ENCODE measurements around the gene ADAM12. TPM values are rescaled to one million over a fixed set of nuclear protein-coding genes. Genes with fewer than 3 reads are reported as not detected.

The ADAM12 gene
- total and polyA plus RNA-seq, 12 donors = 0.08 to 3.9 (median 0.53) TPM

GRCh38 chr10:126283307-126283706 lies 105.0 kb downstream of the ADAM12 start:
- whole genome bisulfite sequencing, 4 donors = 87 to 96% (median 92%) methylated on average over 3 of the region's 3 CpGs

GRCh38 chr10:126278851-126279250 lies 109.4 kb downstream of the ADAM12 start:
- H3K27me3 ChIP-seq = no peaks in the 10 kb centered on the region
- H3K27ac ChIP-seq = no peak overlapping the region
- no peak for DNase-seq
- no peaks in the 10 kb centered on the region for H3K9me3 ChIP-seq (replicated peaks in 1 of 3)
- no peaks in the 10 kb centered on the region for H3K36me3 ChIP-seq (replicated peaks in 1 of 2)
- TF ChIP-seq CTCF (IDR thresholded peaks at IDR 0.05) = no peak
- TF ChIP-seq POLR2A (IDR thresholded peaks at IDR 0.05) = no peak
- no peaks in the 10 kb centered on the region for H3K4me1 ChIP-seq (replicated peaks in 1 of 2)
- intact Hi-C loops (cut with DNase I) = no loop called here
- no peak overlapping the region for H3K4me3 ChIP-seq
- 65 to 76% (median 69%) methylated on average over 6 of the region's 6 CpGs for WGBS, 4 donors

More at GRCh38 chr10:126283307-126283706, 105.0 kb downstream of the ADAM12 start:
- no peaks in the 10 kb centered on the region for H3K27me3 ChIP-seq
- TF ChIP-seq CTCF (IDR thresholded peaks at IDR 0.05) = no peak
- TF ChIP-seq POLR2A (IDR thresholded peaks at IDR 0.05) = no peak
- intact Hi-C loops (cut with DNase I) = no loop called here
- no peaks in the 10 kb centered on the region for H3K4me1 ChIP-seq (replicated peaks in 1 of 2)
- no peaks in the 10 kb centered on the region for H3K36me3 ChIP-seq (replicated peaks in 1 of 2)
- H3K27ac ChIP-seq = no peak overlapping the region
- no peaks in the 10 kb centered on the region for H3K9me3 ChIP-seq (replicated peaks in 1 of 3)
- H3K4me3 ChIP-seq = no peak overlapping the region
- no peak for DNase-seq

GRCh38 chr10:126277181-126277580 lies 111.1 kb downstream of the ADAM12 start:
- Histone ChIP-seq H3K27me3 (no peaks in the 10 kb centered on the region), H3K27ac (no peak overlapping the region), H3K4me3 (no peak overlapping the region), H3K36me3 (replicated peaks in 1 of 2) (no peaks in the 10 kb centered on the region), H3K4me1 (replicated peaks in 1 of 2) (no peaks in the 10 kb centered on the region), H3K9me3 (replicated peaks in 1 of 3) (no peaks in the 10 kb centered on the region)
- TF ChIP-seq CTCF (IDR thresholded peaks at IDR 0.05) = no peak
- no peak for TF ChIP-seq POLR2A (IDR thresholded peaks at IDR 0.05)
- intact Hi-C loops (cut with DNase I) = no loop called here
- WGBS, 4 donors = 57 to 62% (median 59%) methylated on average over 5 of the region's 5 CpGs
- no peak for DNase-seq

GRCh38 chr10:126272526-126272925 lies 115.8 kb downstream of the ADAM12 start:
- no peak overlapping the region for H3K27ac ChIP-seq
- TF ChIP-seq CTCF (IDR thresholded peaks at IDR 0.05) (no peak), POLR2A (IDR thresholded peaks at IDR 0.05) (no peak)
- no peak for DNase-seq
- no peak overlapping the region for H3K4me3 ChIP-seq
- no peaks in the 10 kb centered on the region for H3K4me1 ChIP-seq (replicated peaks in 1 of 2)
- H3K27me3 ChIP-seq = no peaks in the 10 kb centered on the region
- 86 to 92% (median 89%) methylated on average over 2 of the region's 2 CpGs for WGBS, 4 donors
- intact Hi-C loops (cut with DNase I) = no loop called here
- no peaks in the 10 kb centered on the region for H3K36me3 ChIP-seq (replicated peaks in 1 of 2)
- no peaks in the 10 kb centered on the region for H3K9me3 ChIP-seq (replicated peaks in 1 of 3)

Data from adrenal gland (tissue), 12 donors.